Nephron progenitor cell (in vitro differentiated cells): ENCODE data around the gene PKD2L1.
A peak's percentile ranks its signal among the peaks of the same experiment; 100 is the strongest.

Experiments
- DNase-seq: peaks from one replicate; pipeline ENCODE4 v3.0.0; 2021
- H3K27ac Mint-ChIP-seq: 2 replicates; pipeline ENCODE4 v1.8.0; 2021; ENCODE audit warnings: mild to moderate bottlenecking, moderate library complexity, mixed read lengths
- H3K27me3 Mint-ChIP-seq: 2 replicates; pipeline ENCODE4 v1.8.0; 2021; ENCODE audit warnings: mild to moderate bottlenecking, low read depth, mixed read lengths; ENCODE audit not compliant: poor library complexity
- H3K36me3 Mint-ChIP-seq: 2 replicates; pipeline ENCODE4 v1.8.0; 2021; ENCODE audit warnings: low read depth, mixed read lengths
- H3K4me1 Mint-ChIP-seq: 2 replicates; pipeline ENCODE4 v1.8.0; 2021; ENCODE audit warnings: mixed read lengths
- H3K4me3 Mint-ChIP-seq: 2 replicates; pipeline ENCODE4 v1.8.0; 2021; ENCODE audit warnings: mild to moderate bottlenecking, moderate library complexity, mixed read lengths
- H3K9me3 Mint-ChIP-seq: 2 replicates; pipeline ENCODE4 v1.8.0; 2021; ENCODE audit warnings: mild to moderate bottlenecking, moderate library complexity, mixed read lengths
- TF ChIP-seq, protein P1 (sequence below): fragments of 200-600 bp; sonication (generic); IDR thresholded peaks from 2 replicates; pipeline ENCODE4 v1.5.0; 2021; ENCODE audit warnings: antibody characterized with exemption

PKD2L1 gene

DNA sequence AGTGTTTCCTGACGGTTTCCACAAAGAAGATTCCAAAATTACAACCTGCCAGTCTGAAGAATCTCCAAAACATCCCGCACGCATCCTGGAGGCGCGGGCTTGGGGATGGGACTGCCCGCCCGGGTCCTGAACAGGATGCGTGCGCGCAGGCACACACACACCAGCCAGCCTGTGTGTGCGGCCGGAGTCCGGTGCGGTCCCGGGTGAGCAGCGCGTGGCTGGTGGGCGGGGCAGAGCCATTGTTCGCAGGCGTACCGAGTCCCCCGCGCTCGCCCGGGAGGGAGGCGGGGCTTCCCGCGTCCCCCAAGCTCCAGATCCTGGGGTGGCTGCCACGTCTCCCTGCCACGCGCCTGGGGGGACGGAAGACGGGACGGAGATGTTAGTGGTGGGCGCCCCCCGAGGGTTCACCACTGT, 16.3 kb upstream of the PKD2L1 start:
- H3K4me1 Mint-ChIP-seq = peaks cover 79% of the 10 kb centered on the region
- peaks cover 5% of the 10 kb centered on the region for H3K27me3 Mint-ChIP-seq
- peak overlapping the region; percentile 99 for H3K27ac Mint-ChIP-seq
- peak overlapping the region; percentile 98 for H3K4me3 Mint-ChIP-seq
- TF ChIP-seq, protein P1, sequence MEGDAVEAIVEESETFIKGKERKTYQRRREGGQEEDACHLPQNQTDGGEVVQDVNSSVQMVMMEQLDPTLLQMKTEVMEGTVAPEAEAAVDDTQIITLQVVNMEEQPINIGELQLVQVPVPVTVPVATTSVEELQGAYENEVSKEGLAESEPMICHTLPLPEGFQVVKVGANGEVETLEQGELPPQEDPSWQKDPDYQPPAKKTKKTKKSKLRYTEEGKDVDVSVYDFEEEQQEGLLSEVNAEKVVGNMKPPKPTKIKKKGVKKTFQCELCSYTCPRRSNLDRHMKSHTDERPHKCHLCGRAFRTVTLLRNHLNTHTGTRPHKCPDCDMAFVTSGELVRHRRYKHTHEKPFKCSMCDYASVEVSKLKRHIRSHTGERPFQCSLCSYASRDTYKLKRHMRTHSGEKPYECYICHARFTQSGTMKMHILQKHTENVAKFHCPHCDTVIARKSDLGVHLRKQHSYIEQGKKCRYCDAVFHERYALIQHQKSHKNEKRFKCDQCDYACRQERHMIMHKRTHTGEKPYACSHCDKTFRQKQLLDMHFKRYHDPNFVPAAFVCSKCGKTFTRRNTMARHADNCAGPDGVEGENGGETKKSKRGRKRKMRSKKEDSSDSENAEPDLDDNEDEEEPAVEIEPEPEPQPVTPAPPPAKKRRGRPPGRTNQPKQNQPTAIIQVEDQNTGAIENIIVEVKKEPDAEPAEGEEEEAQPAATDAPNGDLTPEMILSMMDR = no peak
- peaks cover 35% of the 10 kb centered on the region for H3K36me3 Mint-ChIP-seq
- peak; percentile 88 for DNase-seq
- no peaks in the 10 kb centered on the region for H3K9me3 Mint-ChIP-seq

DNA sequence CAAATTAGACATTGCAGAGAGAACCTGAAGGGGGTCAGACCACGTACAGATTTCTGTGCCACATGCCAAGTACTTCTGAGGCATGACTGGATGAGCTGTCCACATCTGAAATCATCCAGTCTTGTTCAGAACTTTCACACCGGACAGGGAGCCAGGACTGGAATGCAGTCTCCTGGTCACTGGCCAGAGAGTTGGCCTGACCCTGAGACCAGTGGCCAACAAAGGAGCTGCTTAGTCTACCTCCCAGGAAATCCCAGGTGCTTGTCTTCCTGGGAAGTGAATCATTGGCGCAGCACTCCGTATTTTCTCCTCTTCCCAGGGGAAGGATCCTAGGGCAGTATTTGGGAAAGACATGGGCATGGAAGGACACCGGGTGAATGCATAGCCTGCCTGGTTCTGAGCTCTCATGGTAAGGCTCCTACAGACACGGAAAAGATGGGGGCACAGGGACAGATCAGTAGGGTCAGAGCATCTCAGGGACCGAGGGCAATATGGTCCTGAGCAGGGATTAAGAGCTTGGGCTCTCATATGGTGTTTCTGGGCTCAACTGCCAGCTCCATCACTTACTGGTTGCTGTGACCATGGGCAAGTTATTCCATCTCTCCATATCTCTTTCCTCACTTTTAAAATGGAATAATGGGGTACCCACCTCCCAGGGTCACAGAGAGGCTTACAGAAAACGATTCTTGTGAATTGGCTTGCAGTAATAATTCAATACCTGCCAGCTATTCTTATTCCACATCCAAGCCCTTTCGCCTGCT, 15.7 kb upstream of the PKD2L1 start:
- TF ChIP-seq, protein P1 = no peak
- Mint-ChIP-seq H3K36me3 (peaks cover 29% of the 10 kb centered on the region), H3K9me3 (no peaks in the 10 kb centered on the region), H3K4me1 (peaks cover 79% of the 10 kb centered on the region), H3K27ac (peak overlapping the region; percentile 96), H3K27me3 (peaks cover 5% of the 10 kb centered on the region), H3K4me3 (peak overlapping the region; percentile 98)
- DNase-seq = no peak

DNA sequence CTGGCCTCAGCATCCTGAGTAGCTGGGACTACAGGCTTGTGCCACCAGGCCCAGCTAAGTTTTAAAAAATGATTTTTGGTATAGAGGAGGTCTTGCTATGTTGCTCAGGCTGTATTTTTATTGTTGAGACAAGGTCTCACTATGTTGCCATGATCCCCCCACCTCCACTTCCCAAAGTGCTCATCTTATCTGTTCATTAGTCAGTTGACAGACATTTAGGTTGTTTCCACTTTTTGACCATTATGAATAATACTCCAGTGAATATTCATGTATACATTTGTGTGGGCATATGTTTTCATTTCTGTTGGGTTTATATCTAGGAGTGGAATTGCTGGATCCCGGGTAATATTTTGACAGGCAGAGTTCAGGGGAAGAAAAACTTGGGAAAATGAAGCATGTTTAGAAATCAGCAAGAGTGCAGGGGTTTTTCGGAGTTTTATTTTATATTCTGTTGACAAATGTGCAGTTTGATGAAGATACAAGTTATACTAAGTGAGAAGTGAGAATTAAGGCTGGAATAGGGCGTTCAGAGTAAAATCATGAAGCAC, 14.3 kb upstream of the PKD2L1 start:
- Mint-ChIP-seq H3K27me3 (peaks cover 5% of the 10 kb centered on the region), H3K27ac (no peak overlapping the region), H3K9me3 (no peaks in the 10 kb centered on the region), H3K36me3 (peaks cover 14% of the 10 kb centered on the region), H3K4me1 (peaks cover 79% of the 10 kb centered on the region), H3K4me3 (peak overlapping the region; percentile 50)
- TF ChIP-seq, protein P1 = no peak
- no peak for DNase-seq

GRCh38 chr10:100342627-100342972, 12.6 kb upstream of the PKD2L1 start:
- DNase-seq = no peak
- Mint-ChIP-seq H3K27ac (peak overlapping the region; percentile 87), H3K4me3 (no peak overlapping the region), H3K4me1 (peaks cover 62% of the 10 kb centered on the region), H3K36me3 (no peaks in the 10 kb centered on the region), H3K9me3 (no peaks in the 10 kb centered on the region), H3K27me3 (peaks cover 3% of the 10 kb centered on the region)
- TF ChIP-seq, protein P1 = no peak

- no peaks in the 10 kb centered on the region for H3K27me3 Mint-ChIP-seq
- no peaks in the 10 kb centered on the region for H3K36me3 Mint-ChIP-seq
- peak; percentile 53 for DNase-seq
- no peak overlapping the region for H3K4me3 Mint-ChIP-seq
- no peaks in the 10 kb centered on the region for H3K9me3 Mint-ChIP-seq
- H3K4me1 Mint-ChIP-seq = peaks cover 62% of the 10 kb centered on the region
- peak overlapping the region; percentile 87 for H3K27ac Mint-ChIP-seq
- TF ChIP-seq, protein P1 = peak; percentile 49
Observed at GRCh38 chr10:100341953-100342626, 12.1 kb upstream of the PKD2L1 start.
